Liver (tissue), 9 donors: ENCODE data around the gene ZNF488. TPM values are rescaled to one million over a fixed set of nuclear protein-coding genes. Genes with fewer than 3 reads are reported as not detected.

ENCODE experiments used
- DNase-seq: peaks from one replicate; pipeline ENCODE4 v3.0.0-alpha.2; 2017; ENCODE audit warnings: low spot score
- H3K27ac ChIP-seq, 2 donors: one replicate each; pipeline ENCODE4 v1.7.0; 2013; ENCODE audit warnings: inconsistent platforms in 2 of 2, low read length in 2 of 2, control low read depth in 1 of 2, low read depth in 1 of 2, mild to moderate bottlenecking in 1 of 2
- H3K27me3 ChIP-seq, 4 donors: one replicate each; pipeline versions ENCODE4 v1.6.1 to v1.7.0; 2013; ENCODE audit warnings: low read length in 3 of 4, inconsistent platforms in 1 of 4, mild to moderate bottlenecking in 1 of 4, moderate library complexity in 1 of 4; ENCODE audit not compliant: control insufficient read depth in 4 of 4, insufficient read depth in 4 of 4
- H3K36me3 ChIP-seq, 4 donors: one replicate each; pipeline versions ENCODE4 v1.6.1 to v1.7.0; 2013; ENCODE audit warnings: low read length in 3 of 4, mild to moderate bottlenecking in 3 of 4, low read depth in 1 of 4, moderate library complexity in 1 of 4; ENCODE audit not compliant: control insufficient read depth in 4 of 4, insufficient read depth in 3 of 4
- H3K4me1 ChIP-seq, 4 donors: one replicate each; pipeline versions ENCODE4 v1.6.1 to v1.7.0; 2013; ENCODE audit warnings: low read length in 3 of 4, mild to moderate bottlenecking in 3 of 4, moderate library complexity in 1 of 4; ENCODE audit not compliant: control insufficient read depth in 4 of 4, insufficient read depth in 4 of 4
- H3K4me3 ChIP-seq, 3 donors: one replicate each; pipeline versions ENCODE4 v1.6.1 to v1.7.0; 2013; ENCODE audit warnings: low read length in 3 of 3, control low read depth in 1 of 3, low read depth in 1 of 3, mild to moderate bottlenecking in 1 of 3
- H3K9ac ChIP-seq, 2 donors: one replicate each; pipeline ENCODE4 v1.7.0; 2013; ENCODE audit warnings: low read length in 2 of 2, mild to moderate bottlenecking in 2 of 2, moderate library complexity in 2 of 2, control low read depth in 1 of 2, low read depth in 1 of 2
- H3K9me3 ChIP-seq, 4 donors: one replicate each; pipeline versions ENCODE4 v1.6.1 to v1.7.0; 2013; ENCODE audit warnings: low read length in 3 of 4; ENCODE audit not compliant: control insufficient read depth in 4 of 4
- ATF3 ChIP-seq: IDR thresholded peaks from 2 replicates; pipeline ENCODE4 v1.6.1; 2016; ENCODE audit warnings: antibody characterized with exemption
- FOXA2 ChIP-seq: IDR thresholded peaks from 2 replicates; pipeline ENCODE4 v1.6.1; 2016; ENCODE audit warnings: antibody characterized with exemption
- GABPA ChIP-seq, 2 donors: IDR thresholded peaks in 1 of 2; conservative IDR thresholded peaks in 1 of 2; 2 replicates each; pipeline ENCODE4 v1.6.1; 2016; ENCODE audit warnings: antibody characterized with exemption in 2 of 2, mild to moderate bottlenecking in 1 of 2, moderate library complexity in 1 of 2
- HNF4A ChIP-seq, 2 donors: conservative IDR thresholded peaks; 2 replicates each; pipeline ENCODE4 v1.6.1; 2016; ENCODE audit warnings: antibody characterized with exemption in 2 of 2, mild to moderate bottlenecking in 2 of 2
- JUND ChIP-seq, 2 donors: IDR thresholded peaks; 2 replicates each; pipeline ENCODE4 v1.6.1; 2016; ENCODE audit warnings: antibody characterized with exemption in 2 of 2
- MAX ChIP-seq: IDR thresholded peaks from 2 replicates; pipeline ENCODE4 v1.6.1; 2016; ENCODE audit warnings: antibody characterized with exemption
- NR2F2 ChIP-seq: IDR thresholded peaks from 2 replicates; pipeline ENCODE4 v1.6.1; 2016; ENCODE audit warnings: antibody characterized with exemption
- RAD21 ChIP-seq, 2 donors: IDR thresholded peaks; 2 replicates each; pipeline ENCODE4 v1.6.1; 2016; ENCODE audit warnings: antibody characterized with exemption in 2 of 2, mild to moderate bottlenecking in 2 of 2
- RXRA ChIP-seq, 2 donors: IDR thresholded peaks; 2 replicates each; pipeline ENCODE4 v1.6.1; 2017 to 2018; ENCODE audit warnings: antibody characterized with exemption in 2 of 2, mild to moderate bottlenecking in 1 of 2
- SP1 ChIP-seq: IDR thresholded peaks from 2 replicates; pipeline ENCODE4 v1.6.1; 2018; ENCODE audit warnings: antibody characterized with exemption, mild to moderate bottlenecking
- TAF1 ChIP-seq: conservative IDR thresholded peaks from 2 replicates; pipeline ENCODE4 v1.6.1; 2016; ENCODE audit warnings: antibody characterized with exemption, mild to moderate bottlenecking
- ZBTB33 ChIP-seq: IDR thresholded peaks from 2 replicates; pipeline ENCODE4 v1.6.1; 2016; ENCODE audit warnings: antibody characterized with exemption
- WGBS: extraction: QIAGEN DNeasy Blood & Tissue Kit; methylation state at CpG from one replicate; pipeline ENCODE4 v1.1.7; 2013; 5-methylcytosine and 5-hydroxymethylcytosine counted together
- polyA plus RNA-seq, 2 donors: library from polyadenylated mRNA; stranded (reverse) in 1 of 2; unstranded in 1 of 2; fragments of 200-250 nt in 1 of 2; fragments of >200 nt in 1 of 2; fragmentation: Nextera tagmentation in 1 of 2; extraction: Ambion mirVana in 1 of 2; gene quantifications; one replicate each; pipeline versions ENCODE4 v1.2.1 to v1.2.3, GENCODE V29; 2013 to 2015
- total RNA-seq, 2 donors: library from RNA; depleted of rRNA; stranded (reverse); fragments of >200 nt; gene quantifications; one replicate each; pipeline ENCODE4 v1.2.3, GENCODE V29; 2014
- TF ChIP-seq, protein P1 (sequence below): fragments of 150-350 bp; IDR thresholded peaks from 2 replicates; pipeline ENCODE4 v1.5.1; 2017; ENCODE audit warnings: improper control_type of control experiment, low read depth, low read length; ENCODE audit not compliant: missing input control
- TF ChIP-seq, protein P2 (sequence below): IDR thresholded peaks from 2 replicates; pipeline ENCODE4 v1.6.1; 2016; ENCODE audit warnings: antibody characterized with exemption, mild to moderate bottlenecking
- donor health status: healthy.
- donor health status: healthy.
- donor health status: healthy.
- donor health status: healthy.
- donor health status: healthy.

Gene ZNF488
- total and polyA plus RNA-seq, 4 donors: 0.02 to 0.09 TPM; not detected in 2

- peak; percentile 21 for DNase-seq
- 99% methylated on average over 2 of the region's 2 CpGs for WGBS
- Histone ChIP-seq H3K27ac (no peak overlapping the region), H3K9me3 (peaks cover 0 to 6% (median 3%) of the 10 kb centered on the region in 4 donors), H3K9ac (no peak overlapping the region), H3K27me3 (peaks cover 0 to 2% (median 0%) of the 10 kb centered on the region in 4 donors), H3K4me3 (no peak overlapping the region), H3K4me1 (no peaks in the 10 kb centered on the region), H3K36me3 (no peaks in the 10 kb centered on the region)
- TF ChIP-seq ATF3: no peak
- TF ChIP-seq NR2F2: no peak
- TF ChIP-seq RXRA (IDR thresholded peaks at IDR 0.05): no peak
- no peak for TF ChIP-seq JUND (IDR thresholded peaks at IDR 0.05)
- no peak for TF ChIP-seq FOXA2
- TF ChIP-seq, protein P1, sequence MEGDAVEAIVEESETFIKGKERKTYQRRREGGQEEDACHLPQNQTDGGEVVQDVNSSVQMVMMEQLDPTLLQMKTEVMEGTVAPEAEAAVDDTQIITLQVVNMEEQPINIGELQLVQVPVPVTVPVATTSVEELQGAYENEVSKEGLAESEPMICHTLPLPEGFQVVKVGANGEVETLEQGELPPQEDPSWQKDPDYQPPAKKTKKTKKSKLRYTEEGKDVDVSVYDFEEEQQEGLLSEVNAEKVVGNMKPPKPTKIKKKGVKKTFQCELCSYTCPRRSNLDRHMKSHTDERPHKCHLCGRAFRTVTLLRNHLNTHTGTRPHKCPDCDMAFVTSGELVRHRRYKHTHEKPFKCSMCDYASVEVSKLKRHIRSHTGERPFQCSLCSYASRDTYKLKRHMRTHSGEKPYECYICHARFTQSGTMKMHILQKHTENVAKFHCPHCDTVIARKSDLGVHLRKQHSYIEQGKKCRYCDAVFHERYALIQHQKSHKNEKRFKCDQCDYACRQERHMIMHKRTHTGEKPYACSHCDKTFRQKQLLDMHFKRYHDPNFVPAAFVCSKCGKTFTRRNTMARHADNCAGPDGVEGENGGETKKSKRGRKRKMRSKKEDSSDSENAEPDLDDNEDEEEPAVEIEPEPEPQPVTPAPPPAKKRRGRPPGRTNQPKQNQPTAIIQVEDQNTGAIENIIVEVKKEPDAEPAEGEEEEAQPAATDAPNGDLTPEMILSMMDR: no peak
- no peak for TF ChIP-seq ZBTB33
- no peak for TF ChIP-seq RAD21 (IDR thresholded peaks at IDR 0.05)
- TF ChIP-seq GABPA (IDR thresholded peaks at IDR 0.05 in 1 of 2, conservative IDR thresholded peaks at IDR 0.05 in 1 of 2): no peak
Measured at GRCh38 chr10:47400251-47400650, 16.2 kb upstream of the ZNF488 start.

- 76% methylated on average over 6 of the region's 6 CpGs for WGBS
- no peak overlapping the region for H3K4me3 ChIP-seq
- no peak overlapping the region for H3K9ac ChIP-seq
- no peak overlapping the region for H3K27ac ChIP-seq
- H3K36me3 ChIP-seq: no peaks in the 10 kb centered on the region
- no peak for DNase-seq
- peaks cover 0 to 2% (median 0%) of the 10 kb centered on the region in 4 donors for H3K27me3 ChIP-seq
- TF ChIP-seq MAX: no peak
- no peak for TF ChIP-seq TAF1
- TF ChIP-seq SP1: no peak
- no peak for TF ChIP-seq RAD21 (IDR thresholded peaks at IDR 0.05)
- peaks cover 0 to 6% (median 3%) of the 10 kb centered on the region in 4 donors for H3K9me3 ChIP-seq
- H3K4me1 ChIP-seq: no peaks in the 10 kb centered on the region
Measured at GRCh38 chr10:47397256-47397655, 13.2 kb upstream of the ZNF488 start.

DNA sequence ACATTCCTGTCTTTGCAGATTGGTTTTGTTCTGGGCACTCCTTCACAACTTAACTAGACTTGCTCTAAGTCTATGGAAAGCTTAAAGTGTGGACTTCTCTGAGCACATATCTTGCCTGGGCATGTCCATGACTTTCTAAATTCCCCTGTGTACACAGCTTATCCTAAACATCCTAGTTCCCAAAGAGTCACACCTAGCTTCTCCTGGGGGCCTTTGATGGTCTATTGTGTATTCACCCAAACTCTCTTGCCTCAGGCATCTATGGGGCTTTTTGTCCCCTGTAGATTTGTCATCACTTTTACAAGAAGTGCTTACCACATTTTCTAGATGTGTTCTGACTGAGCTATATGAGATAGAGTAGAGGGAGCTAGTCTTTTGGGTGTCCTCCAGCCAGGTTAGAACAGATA, 12.2 kb upstream of the ZNF488 start:
- TF ChIP-seq ZBTB33 (no peak), HNF4A (conservative IDR thresholded peaks at IDR 0.05) (no peak), NR2F2 (no peak), TAF1 (no peak)
- TF ChIP-seq, protein P2, sequence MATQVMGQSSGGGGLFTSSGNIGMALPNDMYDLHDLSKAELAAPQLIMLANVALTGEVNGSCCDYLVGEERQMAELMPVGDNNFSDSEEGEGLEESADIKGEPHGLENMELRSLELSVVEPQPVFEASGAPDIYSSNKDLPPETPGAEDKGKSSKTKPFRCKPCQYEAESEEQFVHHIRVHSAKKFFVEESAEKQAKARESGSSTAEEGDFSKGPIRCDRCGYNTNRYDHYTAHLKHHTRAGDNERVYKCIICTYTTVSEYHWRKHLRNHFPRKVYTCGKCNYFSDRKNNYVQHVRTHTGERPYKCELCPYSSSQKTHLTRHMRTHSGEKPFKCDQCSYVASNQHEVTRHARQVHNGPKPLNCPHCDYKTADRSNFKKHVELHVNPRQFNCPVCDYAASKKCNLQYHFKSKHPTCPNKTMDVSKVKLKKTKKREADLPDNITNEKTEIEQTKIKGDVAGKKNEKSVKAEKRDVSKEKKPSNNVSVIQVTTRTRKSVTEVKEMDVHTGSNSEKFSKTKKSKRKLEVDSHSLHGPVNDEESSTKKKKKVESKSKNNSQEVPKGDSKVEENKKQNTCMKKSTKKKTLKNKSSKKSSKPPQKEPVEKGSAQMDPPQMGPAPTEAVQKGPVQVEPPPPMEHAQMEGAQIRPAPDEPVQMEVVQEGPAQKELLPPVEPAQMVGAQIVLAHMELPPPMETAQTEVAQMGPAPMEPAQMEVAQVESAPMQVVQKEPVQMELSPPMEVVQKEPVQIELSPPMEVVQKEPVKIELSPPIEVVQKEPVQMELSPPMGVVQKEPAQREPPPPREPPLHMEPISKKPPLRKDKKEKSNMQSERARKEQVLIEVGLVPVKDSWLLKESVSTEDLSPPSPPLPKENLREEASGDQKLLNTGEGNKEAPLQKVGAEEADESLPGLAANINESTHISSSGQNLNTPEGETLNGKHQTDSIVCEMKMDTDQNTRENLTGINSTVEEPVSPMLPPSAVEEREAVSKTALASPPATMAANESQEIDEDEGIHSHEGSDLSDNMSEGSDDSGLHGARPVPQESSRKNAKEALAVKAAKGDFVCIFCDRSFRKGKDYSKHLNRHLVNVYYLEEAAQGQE: no peak
- no peak for DNase-seq
- H3K9me3 ChIP-seq: peaks cover 0 to 6% (median 3%) of the 10 kb centered on the region in 4 donors

More for the DNA sequence above, 12.2 kb upstream of the ZNF488 start:
- Histone ChIP-seq H3K36me3 (no peaks in the 10 kb centered on the region), H3K4me3 (no peak overlapping the region), H3K4me1 (no peaks in the 10 kb centered on the region), H3K9ac (no peak overlapping the region), H3K27ac (no peak overlapping the region), H3K27me3 (peaks cover 0 to 2% (median 0%) of the 10 kb centered on the region in 4 donors)
